GM12873 (cell line): Measurements from ENCODE around the gene FCRL1.

Source experiments
- TF ChIP-seq, protein P1 (sequence below): IDR thresholded peaks from 2 replicates; pipeline ENCODE4 v1.5.1; 2012; ENCODE audit warnings: low read depth, mild to moderate bottlenecking, moderate library complexity, low read length, control low read depth; ENCODE audit not compliant: insufficient read depth; ENCODE audit errors: missing control alignments

The FCRL1 gene

DNA sequence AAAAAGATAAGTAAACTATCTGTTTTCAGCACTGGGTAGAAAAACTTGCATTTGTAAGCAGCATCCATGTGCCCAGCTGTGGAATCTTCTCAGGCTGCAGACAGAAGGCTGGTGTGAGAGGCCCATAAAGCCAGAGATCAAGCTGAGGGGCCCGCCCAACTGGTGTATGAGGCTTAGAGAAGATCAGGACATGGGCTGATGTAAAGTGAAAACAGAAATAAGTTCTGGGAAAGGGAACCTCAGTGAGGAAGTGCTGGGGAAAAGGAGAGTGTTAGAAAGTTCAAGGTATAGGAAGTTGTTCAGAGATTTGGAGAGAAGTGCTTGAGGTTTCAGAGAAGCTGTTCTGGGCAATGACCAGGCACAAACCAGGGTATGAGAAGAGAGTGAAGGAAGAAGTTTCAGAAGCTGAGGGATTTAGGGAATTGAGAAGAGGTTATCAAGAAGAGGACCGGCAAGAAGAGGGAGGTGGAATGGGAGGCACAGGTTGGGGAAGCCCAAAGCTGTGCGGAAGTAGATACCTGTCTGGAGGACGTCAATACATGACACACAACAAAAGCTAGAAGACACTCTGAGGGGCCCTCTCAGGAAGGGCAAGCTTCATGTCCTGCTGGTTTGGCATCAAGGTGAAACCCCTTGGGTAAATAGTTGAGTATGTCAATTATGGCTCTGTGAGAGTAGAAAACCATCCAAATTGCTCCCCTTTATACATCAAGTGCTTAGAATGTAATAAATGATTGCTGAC is 24.3 kb upstream of the FCRL1 start:
- TF ChIP-seq, protein P1, sequence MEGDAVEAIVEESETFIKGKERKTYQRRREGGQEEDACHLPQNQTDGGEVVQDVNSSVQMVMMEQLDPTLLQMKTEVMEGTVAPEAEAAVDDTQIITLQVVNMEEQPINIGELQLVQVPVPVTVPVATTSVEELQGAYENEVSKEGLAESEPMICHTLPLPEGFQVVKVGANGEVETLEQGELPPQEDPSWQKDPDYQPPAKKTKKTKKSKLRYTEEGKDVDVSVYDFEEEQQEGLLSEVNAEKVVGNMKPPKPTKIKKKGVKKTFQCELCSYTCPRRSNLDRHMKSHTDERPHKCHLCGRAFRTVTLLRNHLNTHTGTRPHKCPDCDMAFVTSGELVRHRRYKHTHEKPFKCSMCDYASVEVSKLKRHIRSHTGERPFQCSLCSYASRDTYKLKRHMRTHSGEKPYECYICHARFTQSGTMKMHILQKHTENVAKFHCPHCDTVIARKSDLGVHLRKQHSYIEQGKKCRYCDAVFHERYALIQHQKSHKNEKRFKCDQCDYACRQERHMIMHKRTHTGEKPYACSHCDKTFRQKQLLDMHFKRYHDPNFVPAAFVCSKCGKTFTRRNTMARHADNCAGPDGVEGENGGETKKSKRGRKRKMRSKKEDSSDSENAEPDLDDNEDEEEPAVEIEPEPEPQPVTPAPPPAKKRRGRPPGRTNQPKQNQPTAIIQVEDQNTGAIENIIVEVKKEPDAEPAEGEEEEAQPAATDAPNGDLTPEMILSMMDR = no peak

DNA sequence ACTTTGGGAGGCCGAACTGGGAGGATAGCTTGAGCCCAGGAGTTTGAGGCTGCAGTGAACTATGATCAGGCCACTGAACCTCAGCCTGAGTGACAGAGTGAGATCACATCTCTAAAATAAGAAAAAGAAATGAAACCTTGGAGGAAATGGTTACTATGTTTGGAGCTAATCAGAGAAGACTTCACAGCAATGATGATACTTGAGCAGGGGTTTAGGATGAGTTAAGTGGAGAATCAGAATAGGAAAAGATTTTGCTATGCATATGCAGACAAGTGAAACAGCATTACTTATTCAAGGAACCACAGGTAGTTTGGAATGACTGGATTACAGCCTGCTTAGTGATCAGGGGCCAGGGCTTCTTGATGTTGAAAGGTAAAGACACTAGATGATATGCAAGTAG is 23.0 kb upstream of the FCRL1 start:
- TF ChIP-seq, protein P1 = no peak

DNA sequence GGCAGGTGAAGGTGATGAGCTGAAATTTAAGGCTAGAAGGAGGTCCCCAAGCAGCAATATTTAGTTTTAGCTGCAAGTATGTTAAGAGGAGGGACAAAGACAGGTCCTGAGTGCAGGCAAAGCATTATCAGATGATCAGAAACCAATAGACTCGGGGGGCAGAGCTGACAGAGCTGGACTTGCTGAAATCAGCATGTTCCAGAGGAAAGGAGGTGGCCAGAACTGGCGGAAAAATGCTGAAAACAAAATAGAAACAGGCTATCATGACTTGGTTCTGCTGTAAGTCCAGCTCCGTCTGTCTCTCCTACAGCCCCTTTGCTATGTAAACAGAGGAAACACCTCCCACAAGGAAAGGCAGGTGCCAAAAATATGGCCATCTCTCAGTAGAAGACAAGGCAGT is 21.8 kb upstream of the FCRL1 start, which contains the start of gene CD5L:
TSS of gene CD5L (minus strand) at position 101 of the 400 bp plus-strand sequence. CDS start 107 bp downstream, outside the sequence.
- TF ChIP-seq, protein P1 = no peak

DNA sequence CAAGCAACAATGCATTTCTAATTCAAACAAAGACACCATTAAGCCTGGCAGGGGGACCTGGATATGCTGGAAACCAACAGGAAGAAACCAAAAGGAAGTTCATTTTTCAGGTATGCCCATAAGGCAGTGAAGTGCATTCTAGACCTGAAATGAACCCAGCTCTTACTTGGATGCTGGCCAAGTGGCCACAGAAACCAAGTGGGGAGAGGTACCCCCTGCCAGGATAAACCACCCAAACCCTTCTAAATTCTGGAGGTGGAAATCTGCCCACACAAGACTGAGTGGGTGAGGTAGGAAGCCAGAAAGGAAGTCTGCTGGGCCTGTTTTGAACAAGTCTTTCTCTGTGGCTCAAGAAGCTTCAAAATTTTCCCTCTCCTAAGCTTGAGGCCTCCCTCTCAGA is 19.0 kb upstream of the FCRL1 start:
- TF ChIP-seq, protein P1 = no peak

DNA sequence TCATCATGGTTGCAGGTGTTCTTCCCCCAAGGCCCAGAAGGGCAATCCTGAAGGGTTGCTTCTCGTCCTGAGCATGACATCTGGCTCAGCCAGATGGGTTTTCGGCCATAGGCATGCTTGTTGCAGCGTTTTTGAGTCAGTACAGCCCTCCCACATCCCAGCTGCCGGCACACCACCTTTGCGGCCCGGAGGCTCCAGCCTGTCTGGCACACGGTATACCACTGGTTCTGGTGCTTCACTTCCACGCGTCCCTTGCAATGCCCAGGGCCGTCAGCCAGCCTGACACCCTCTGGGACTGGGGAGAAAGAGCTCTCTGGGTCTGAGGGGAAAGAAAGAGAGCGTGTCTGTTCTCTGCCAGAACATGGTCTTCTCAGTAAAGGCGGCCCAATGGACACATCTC is 14.5 kb upstream of the FCRL1 start:
- TF ChIP-seq, protein P1 = no peak

DNA sequence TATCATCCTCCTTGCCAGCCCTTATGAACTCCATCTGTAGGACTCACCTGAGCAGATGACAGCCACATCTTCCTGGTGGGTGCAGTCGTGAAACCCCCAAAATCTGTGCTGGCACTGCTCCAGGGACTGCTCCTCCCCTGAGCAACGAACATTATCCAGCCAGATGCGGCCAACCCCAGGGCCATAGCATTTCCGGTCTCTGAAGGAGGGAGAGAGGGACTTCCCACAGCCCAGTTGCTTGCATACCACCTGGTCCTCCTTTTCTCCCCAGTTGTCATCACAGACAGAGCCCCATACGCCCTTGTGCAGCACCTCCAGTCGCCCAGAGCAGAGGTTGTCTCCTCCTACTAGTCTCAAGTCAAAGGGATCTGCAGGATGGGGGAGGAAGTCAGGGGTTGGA is 13.2 kb upstream of the FCRL1 start:
- TF ChIP-seq, protein P1 = no peak

DNA sequence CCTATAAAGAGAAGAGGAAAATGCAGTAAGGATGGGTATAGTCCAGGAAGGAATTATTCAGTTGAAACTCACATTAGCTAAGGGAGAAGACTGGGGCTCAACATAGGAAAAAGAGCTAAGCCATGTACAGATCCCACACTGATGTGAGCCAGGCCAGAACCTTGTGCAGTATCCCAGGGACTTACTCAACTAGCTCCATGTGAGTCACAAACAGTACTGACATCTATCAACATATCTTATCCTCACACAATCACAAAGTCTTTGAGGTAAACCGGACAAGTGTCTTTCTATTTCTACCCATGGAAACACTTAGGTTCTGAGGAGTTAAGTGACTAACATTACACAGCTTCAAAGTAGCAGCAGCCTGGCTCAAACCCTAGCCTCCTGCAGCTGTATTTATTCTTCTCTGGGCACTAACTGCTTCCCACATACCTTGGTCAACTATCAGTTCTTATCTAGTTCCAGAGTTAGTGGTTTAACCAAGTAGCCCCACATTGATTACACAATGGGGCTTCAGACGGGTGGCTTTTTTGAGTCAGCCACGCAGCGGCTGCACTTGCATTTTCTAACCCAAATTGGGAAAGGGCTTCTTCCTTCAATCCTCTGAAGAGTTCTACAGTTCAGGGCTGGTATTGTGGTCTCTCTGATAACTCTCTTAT is 12.2 kb upstream of the FCRL1 start:
- TF ChIP-seq, protein P1 = no peak
